ENCODE results near the gene MVP.

DNA sequence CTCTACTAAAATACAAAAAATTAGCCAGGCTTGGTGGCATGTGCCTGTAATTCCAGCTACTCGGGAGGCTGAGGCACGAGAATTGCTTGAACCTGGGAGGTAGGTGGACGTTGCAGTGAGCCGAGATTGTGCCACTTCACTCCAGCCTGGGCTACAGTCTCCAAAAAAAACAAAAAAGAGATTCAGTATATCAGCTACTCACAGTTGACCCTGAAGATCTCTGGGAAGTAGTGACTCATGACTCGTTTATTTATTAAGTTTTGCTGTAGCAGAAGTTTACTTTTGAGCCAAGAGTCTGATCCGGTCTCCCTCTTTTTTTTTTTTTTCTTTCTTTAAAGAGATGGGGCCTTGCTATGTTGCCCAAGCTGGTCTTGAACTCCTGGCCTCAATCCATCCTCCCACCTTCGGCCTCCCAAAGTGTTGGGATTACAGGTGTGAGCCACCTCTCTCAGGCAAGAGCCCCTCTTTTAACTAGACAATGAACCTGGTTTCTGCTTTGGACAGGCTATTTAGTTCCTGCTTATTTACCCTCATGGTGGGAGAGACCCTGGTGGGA, 4.4 kb downstream of the MVP start:
- TF ChIP-seq CTCF (IDR thresholded peaks at IDR 0.05) (no peak), POLR2AphosphoS5 (IDR thresholded peaks at IDR 0.05; ENCODE audit: insufficient read depth in 1 of 2, low read depth in 1 of 2) (peak in 1 of 2 donors; percentile 51), POLR2A (IDR thresholded peaks at IDR 0.05) (no peak)
